GM12875 (cell line): ENCODE data around the gene MAP6D1.

Experiments used
- H3K4me3 ChIP-seq: one replicate; pipeline ENCODE4 v1.5.1; 2011; ENCODE audit warnings: low read depth, low read length, control low read depth
- CTCF ChIP-seq: IDR thresholded peaks from 2 replicates; pipeline ENCODE4 v1.5.1; 2011; ENCODE audit warnings: low read depth, mild to moderate bottlenecking, control low read depth, inconsistent platforms, low read length, moderate library complexity, borderline replicate concordance; ENCODE audit not compliant: insufficient read depth

The MAP6D1 gene

GRCh38 chr3:183825456-183826161, at the start of gene MAP6D1:
TSS of gene MAP6D1 (minus strand) at chr3:183825577. CDS start at chr3:183825547, 30 bp downstream.
- TF ChIP-seq CTCF, result 0 out of 2 replicates have a peak, but pooled peaks have one; percentile 22
- H3K4me3 ChIP-seq, result peak within 1 kb of the TSS; percentile 54

GRCh38 chr3:183873914-183874313, 48.5 kb upstream of the MAP6D1 start:
- no peak for TF ChIP-seq CTCF
- no peak overlapping the region for H3K4me3 ChIP-seq

- TF ChIP-seq CTCF, result no peak
- no peak overlapping the region for H3K4me3 ChIP-seq
Measured at GRCh38 chr3:183871541-183871940, 46.2 kb upstream of the MAP6D1 start.

- no peak for TF ChIP-seq CTCF
- H3K4me3 ChIP-seq, result no peak overlapping the region
Measured at GRCh38 chr3:183870563-183870962, 45.2 kb upstream of the MAP6D1 start.

- no peak for TF ChIP-seq CTCF
Measured at GRCh38 chr3:183868796-183869195, 43.4 kb upstream of the MAP6D1 start.

GRCh38 chr3:183862610-183863009, 37.2 kb upstream of the MAP6D1 start:
- TF ChIP-seq CTCF, result no peak

More at GRCh38 chr3:183868796-183869195, 43.4 kb upstream of the MAP6D1 start:
- H3K4me3 ChIP-seq, result no peak overlapping the region

GRCh38 chr3:183857863-183858262, 32.5 kb upstream of the MAP6D1 start:
- H3K4me3 ChIP-seq, result no peak overlapping the region
- TF ChIP-seq CTCF, result no peak

More at GRCh38 chr3:183862610-183863009, 37.2 kb upstream of the MAP6D1 start:
- no peak overlapping the region for H3K4me3 ChIP-seq
